NOMO-1 treated with DMSO at 0.1 percent for 48 hours (cell line): ENCODE data around the gene PXDC1.

ENCODE experiments used
- DNase-seq: peaks from one replicate; lab custom pipeline; 2025; ENCODE audit not compliant: unreplicated experiment; lab: John Stamatoyannopoulos, UW

Gene PXDC1

GRCh38 chr6:3748208-3749066 lies 3.1 kb downstream of the PXDC1 start:
- no peak for DNase-seq

GRCh38 chr6:3747100-3747737 lies 4.3 kb downstream of the PXDC1 start:
- no peak for DNase-seq

GRCh38 chr6:3746696-3747095 lies 4.8 kb downstream of the PXDC1 start:
- no peak for DNase-seq

- DNase-seq: no peak
These were observed 5.3 kb downstream of the PXDC1 start for GRCh38 chr6:3746119-3746691.

- no peak for DNase-seq
These were observed 5.9 kb downstream of the PXDC1 start for GRCh38 chr6:3745566-3746118.

- no peak for DNase-seq
These were observed 6.5 kb downstream of the PXDC1 start for GRCh38 chr6:3744901-3745470.

GRCh38 chr6:3744211-3744900 lies 7.2 kb downstream of the PXDC1 start:
- no peak for DNase-seq

GRCh38 chr6:3743541-3743940 lies 8.0 kb downstream of the PXDC1 start:
- DNase-seq: no peak

GRCh38 chr6:3742426-3743344 lies 8.8 kb downstream of the PXDC1 start:
- peak; percentile 69 for DNase-seq

GRCh38 chr6:3742076-3742425 lies 9.5 kb downstream of the PXDC1 start:
- DNase-seq: no peak

GRCh38 chr6:3741477-3741871 lies 10.0 kb downstream of the PXDC1 start:
- no peak for DNase-seq

GRCh38 chr6:3740551-3741476 lies 10.7 kb downstream of the PXDC1 start:
- no peak for DNase-seq

GRCh38 chr6:3739311-3739897 lies 12.1 kb downstream of the PXDC1 start:
- no peak for DNase-seq

- DNase-seq: no peak
These were observed 13.0 kb downstream of the PXDC1 start for GRCh38 chr6:3738381-3739131.

GRCh38 chr6:3737831-3738210 lies 13.7 kb downstream of the PXDC1 start:
- no peak for DNase-seq

- no peak for DNase-seq
These were observed 14.2 kb downstream of the PXDC1 start for GRCh38 chr6:3737149-3737830.

GRCh38 chr6:3735029-3735605 lies 16.4 kb downstream of the PXDC1 start:
- DNase-seq: no peak
